NCI-H2227 (cell line): ENCODE results near the gene MTMR3.
"Not testable (repeated sequence)": the region's sequence is repeated elsewhere in the genome, so short reads cannot be mapped to it uniquely, and the experiment has no call there.

Experiments used
- DNase-seq: peaks from one replicate; lab custom pipeline; 2025; ENCODE audit not compliant: unreplicated experiment; lab: John Stamatoyannopoulos, UW

The MTMR3 gene

GRCh38 chr22:29956680-29957079 lies 73.7 kb downstream of the MTMR3 start:
- DNase-seq = no peak

- DNase-seq = no peak
Observed at GRCh38 chr22:29958170-29958569, 75.2 kb downstream of the MTMR3 start.

- DNase-seq = no peak
Observed at GRCh38 chr22:29964776-29965175, 81.8 kb downstream of the MTMR3 start.

GRCh38 chr22:29967461-29967860 lies 84.5 kb downstream of the MTMR3 start:
- DNase-seq = no peak

- DNase-seq = no peak
Observed at GRCh38 chr22:29971607-29972006, 88.6 kb downstream of the MTMR3 start.

GRCh38 chr22:29972121-29972520 lies 89.1 kb downstream of the MTMR3 start:
- no peak for DNase-seq

GRCh38 chr22:29973269-29973668 lies 90.3 kb downstream of the MTMR3 start:
- no peak for DNase-seq

- DNase-seq = not testable (repeated sequence)
Observed at GRCh38 chr22:29973680-29974079, 90.7 kb downstream of the MTMR3 start.

- DNase-seq = no peak
Observed at GRCh38 chr22:29975494-29975893, 92.5 kb downstream of the MTMR3 start.

GRCh38 chr22:29977107-29977506 lies 94.1 kb downstream of the MTMR3 start:
- DNase-seq = no peak

GRCh38 chr22:29979777-29980321 lies 96.9 kb downstream of the MTMR3 start:
- DNase-seq = peak; percentile 13

GRCh38 chr22:29983296-29983917 lies 100.4 kb downstream of the MTMR3 start:
- DNase-seq = no peak

- DNase-seq = no peak
Observed at GRCh38 chr22:29985912-29986311, 102.9 kb downstream of the MTMR3 start.

- DNase-seq = no peak
Observed at GRCh38 chr22:29987137-29987536, 104.2 kb downstream of the MTMR3 start.

- DNase-seq = no peak
Observed at GRCh38 chr22:29988719-29989118, 105.7 kb downstream of the MTMR3 start.

- no peak for DNase-seq
Observed at GRCh38 chr22:29989446-29989845, 106.5 kb downstream of the MTMR3 start.

GRCh38 chr22:29992341-29993275 lies 109.6 kb downstream of the MTMR3 start:
- no peak for DNase-seq

- DNase-seq = no peak
Observed at GRCh38 chr22:29994027-29994715, 111.2 kb downstream of the MTMR3 start.

- DNase-seq = no peak
Observed at GRCh38 chr22:29994943-29995342, 112.0 kb downstream of the MTMR3 start.

GRCh38 chr22:29997107-29997506 lies 114.1 kb downstream of the MTMR3 start:
- no peak for DNase-seq

- no peak for DNase-seq
Observed at GRCh38 chr22:29997516-29997915, 114.5 kb downstream of the MTMR3 start.
